Epithelial cell of prostate (primary cell): ENCODE data around the gene BATF3.
"Not testable (repeated sequence)": the region's sequence is repeated elsewhere in the genome, so short reads cannot be mapped to it uniquely, and the experiment has no call there.

Source experiments
- DNase-seq: peaks from one replicate; pipeline ENCODE4 v3.0.0-alpha.2; 2011; ENCODE audit warnings: low read depth, low spot score
- H3K27ac ChIP-seq: fragments of 450-650 bp; 2 replicates; pipeline ENCODE4 v1.5.1; 2017; ENCODE audit warnings: mild to moderate bottlenecking

The BATF3 gene

DNA sequence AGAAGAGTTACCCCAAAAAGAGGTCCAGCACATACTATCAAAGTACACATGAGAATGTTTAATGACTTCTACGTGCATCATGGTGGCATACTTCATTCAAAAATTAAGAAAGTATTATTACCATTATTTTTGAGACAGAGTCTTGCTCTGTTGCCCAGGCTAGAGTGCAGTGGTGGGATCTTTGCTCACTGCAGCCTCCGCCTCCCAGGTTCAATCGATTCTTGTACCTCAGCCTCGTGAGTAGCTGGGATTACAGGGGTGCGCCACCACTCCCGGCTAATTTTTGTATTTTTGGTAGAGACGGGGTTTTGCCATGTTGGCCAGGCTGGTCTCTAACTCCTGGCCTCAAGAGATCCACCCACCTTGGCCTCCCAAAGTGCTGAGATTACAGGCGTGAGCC, 12.3 kb upstream of the BATF3 start:
- DNase-seq, H3K27ac ChIP-seq: not testable (repeated sequence)

GRCh38 chr1:212710566-212710965, 10.9 kb upstream of the BATF3 start:
- H3K27ac ChIP-seq, result no peak overlapping the region
- no peak for DNase-seq

DNA sequence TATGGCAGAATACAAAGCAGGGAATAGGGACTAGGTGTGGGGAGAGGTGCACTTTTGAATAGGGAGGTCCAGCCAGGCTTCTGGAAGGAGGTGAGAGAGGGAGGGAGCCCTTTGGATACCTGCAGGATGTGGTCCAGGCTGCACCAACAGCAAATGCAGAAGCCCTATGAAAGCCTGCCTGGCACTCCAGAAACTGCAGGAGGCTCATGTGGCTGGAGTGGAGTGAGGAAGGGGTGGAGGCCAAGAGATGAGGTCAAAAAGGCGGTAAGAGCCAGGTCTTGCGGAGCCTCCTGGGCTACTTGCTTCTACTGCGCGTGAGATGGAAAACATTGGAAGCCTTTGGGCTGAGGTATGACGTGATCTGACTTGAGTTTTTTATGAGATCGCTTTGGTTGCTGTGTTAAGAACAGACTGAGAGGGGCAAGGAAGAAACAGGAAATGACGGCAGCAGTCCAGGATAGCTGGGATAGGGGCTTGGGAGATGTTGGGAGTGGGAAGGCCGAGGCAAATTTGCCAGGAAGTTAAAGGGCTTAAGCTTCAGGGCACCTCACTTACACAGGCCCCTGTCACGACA, 4.4 kb upstream of the BATF3 start:
- no peak for DNase-seq
- no peak overlapping the region for H3K27ac ChIP-seq

DNA sequence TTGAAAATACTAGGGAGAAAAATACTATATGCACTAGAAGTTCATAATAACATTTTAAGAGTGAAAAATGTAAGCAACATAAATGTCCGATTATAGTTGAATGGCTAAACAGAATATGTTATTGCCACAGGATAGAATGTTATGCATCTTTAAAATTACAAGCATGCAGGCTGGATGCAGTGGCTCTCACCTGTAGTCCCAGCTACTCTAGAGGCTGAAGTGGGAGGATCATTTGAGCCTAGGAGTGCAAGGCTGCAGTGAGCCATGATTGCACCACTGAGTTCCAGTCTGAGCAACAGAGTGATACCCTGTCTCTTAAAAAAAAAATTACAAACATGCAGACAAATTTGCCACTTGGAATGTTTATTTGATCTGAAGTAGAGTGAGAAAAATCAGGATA, 3.0 kb upstream of the BATF3 start:
- no peak for DNase-seq
- no peak overlapping the region for H3K27ac ChIP-seq

DNA sequence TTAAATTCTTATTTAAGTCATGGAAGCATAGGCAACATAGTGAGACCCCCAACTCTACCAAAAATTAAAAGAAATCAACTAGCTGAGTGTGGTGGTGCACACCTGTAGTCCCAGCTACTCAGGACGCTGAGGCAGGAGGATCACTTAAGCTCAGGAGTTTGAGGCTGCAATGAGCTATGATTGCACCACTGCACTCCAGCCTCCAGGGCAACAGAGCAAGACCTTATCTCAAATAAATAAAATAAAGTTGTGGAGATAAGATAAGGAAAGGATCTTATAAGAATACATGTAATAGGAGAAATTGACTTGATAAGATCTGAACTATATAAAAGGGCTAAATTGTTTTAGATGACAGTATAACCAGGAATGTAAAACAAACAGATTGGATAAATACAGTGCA, 2.3 kb upstream of the BATF3 start:
- no peak for DNase-seq

GRCh38 chr1:212700892-212701819, 1.5 kb upstream of the BATF3 start:
- no peak overlapping the region for H3K27ac ChIP-seq
- no peak for DNase-seq

More for the DNA sequence above, 2.3 kb upstream of the BATF3 start:
- H3K27ac ChIP-seq, result no peak overlapping the region

DNA sequence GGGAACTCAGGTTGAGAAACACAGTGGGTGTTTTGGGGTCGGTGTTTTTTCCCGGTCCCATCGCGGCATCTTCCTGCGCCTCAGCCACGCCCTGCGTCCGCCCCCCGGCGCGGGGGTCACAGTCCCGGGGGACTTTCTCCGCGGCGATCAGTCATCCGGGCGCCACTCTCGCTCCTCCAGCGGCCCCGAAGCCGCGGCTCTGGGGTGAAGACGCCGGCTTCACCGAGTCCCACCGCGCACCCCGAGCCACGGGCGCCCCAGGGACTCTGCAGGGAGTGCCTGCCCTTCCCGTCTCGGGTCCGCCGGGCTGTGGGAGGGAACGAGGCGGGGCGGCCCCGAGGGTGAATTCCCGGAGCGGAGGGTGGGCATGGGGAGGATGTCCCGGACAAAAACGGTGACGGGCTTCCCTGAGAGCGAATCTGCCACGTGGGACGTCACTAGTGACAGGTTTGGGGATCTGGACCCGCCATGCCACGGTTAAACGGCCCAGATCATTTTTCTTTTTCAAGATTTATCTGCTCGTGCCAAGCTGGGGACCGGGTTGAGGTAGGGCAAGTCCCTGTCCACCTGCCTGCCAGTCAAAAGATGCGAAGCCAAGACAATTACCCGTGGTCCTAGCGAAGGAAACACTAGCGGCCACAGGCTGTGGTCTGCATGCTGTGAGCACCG, 717 bp upstream of the BATF3 start:
- no peak overlapping the region for H3K27ac ChIP-seq
- no peak for DNase-seq

- no peak for DNase-seq
- H3K27ac ChIP-seq, result no peak overlapping the region
These were observed 476 bp downstream of the BATF3 start for GRCh38 chr1:212699104-212699624.

DNA sequence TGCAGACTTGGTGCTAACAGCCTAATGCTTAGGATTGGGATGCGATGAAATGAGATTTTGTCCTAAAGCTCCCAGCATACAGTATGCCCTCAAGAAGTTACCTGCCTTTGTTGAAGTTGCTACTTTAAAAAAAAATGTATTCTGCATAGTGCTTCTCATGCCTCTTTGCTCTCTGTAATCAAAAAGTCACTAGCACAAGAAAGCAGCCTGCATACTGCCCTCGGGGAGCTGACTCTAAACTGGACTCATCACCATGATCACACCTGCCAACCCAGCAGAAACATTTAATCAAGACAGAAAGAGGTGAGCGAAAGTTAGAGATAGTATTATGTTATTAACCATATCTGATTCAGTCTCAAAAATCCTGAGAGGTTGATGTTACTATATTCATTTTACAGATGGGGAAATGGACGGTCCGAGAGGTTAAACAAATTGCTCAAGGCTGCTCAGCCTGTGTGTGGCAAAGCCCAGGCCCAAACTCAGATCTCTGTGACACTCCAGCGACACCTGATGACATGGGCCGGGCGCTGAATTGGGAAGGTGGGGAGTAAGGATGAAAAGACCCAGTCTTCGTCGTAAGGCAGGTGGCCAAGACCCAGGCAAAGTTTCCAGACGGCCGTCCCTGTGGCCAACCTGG, 1.1 kb downstream of the BATF3 start:
- DNase-seq, result no peak
- no peak overlapping the region for H3K27ac ChIP-seq

DNA sequence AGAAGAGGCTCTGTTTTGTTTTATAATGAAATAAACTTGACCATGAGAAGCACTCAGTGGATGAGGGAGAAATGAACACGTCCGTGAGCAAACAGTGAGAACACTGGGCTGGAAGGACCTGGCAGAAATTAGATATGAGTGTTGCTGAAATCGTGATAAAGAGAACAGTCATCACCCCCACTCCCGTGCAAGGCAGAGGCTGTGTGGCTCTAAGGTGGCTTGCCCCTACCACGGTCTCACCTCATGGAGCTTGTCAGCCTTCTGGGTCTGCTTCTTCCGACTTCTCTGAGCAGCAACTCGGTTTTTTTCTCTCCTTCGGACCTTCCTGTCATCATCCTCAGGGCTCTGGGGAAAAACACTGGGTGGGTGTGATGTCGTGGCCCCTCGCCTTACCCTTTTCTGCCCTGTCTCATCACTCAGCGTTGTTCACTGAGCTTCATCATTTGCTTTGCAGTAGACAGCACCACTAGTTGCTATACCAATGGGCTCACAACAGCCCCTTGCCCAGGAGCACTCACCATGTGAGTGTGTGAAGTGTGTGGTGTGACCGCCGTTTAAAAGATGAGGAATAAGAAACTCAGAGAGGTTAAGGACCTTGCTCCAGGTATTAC, 2.8 kb downstream of the BATF3 start:
- no peak overlapping the region for H3K27ac ChIP-seq
- DNase-seq, result no peak

DNA sequence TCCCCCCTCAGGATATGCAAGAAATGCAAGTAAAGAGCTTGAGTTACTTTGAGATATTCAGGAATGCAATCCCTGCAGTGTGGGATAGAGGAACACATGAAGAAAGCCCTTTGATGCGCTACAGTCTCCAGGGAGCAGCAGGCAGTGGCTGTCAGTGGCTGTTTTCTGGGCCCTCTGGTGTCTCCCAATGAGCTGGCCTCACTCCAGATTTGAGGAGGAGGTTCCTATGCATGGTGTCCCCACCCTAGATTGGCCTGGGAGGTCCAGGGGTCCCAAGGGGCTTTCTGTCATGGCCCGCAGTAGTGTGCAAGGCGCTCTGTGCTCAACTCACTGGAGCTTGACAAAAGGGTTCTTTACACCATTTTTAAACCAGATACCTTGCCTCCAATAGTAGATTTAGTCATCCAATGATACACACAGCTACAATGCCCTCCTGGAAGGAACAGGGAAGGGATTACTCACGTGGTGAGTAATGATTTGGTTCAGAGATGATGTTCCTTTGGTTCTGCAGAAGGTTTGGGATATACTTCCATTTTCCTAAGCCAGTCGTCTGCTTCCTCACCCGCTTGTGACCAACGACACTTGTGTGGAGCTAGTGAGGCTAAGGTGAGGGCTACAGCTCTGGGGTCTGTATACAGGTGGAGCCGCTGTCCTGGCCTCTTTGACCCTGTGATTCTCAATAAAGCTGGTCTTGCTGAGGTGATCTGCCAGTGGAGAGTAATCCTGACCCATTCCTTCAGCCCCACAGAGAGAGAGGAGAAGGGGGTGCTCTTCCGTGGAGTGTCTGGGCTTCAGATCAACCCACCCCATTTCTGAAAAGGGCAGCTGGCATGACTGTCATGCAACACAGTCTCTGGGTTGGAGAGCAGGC, 6.6 kb downstream of the BATF3 start:
- H3K27ac ChIP-seq, result no peak overlapping the region
- DNase-seq, result peak; percentile 20

- H3K27ac ChIP-seq, result no peak overlapping the region
- no peak for DNase-seq
These were observed 8.0 kb downstream of the BATF3 start for GRCh38 chr1:212691561-212692071.

DNA sequence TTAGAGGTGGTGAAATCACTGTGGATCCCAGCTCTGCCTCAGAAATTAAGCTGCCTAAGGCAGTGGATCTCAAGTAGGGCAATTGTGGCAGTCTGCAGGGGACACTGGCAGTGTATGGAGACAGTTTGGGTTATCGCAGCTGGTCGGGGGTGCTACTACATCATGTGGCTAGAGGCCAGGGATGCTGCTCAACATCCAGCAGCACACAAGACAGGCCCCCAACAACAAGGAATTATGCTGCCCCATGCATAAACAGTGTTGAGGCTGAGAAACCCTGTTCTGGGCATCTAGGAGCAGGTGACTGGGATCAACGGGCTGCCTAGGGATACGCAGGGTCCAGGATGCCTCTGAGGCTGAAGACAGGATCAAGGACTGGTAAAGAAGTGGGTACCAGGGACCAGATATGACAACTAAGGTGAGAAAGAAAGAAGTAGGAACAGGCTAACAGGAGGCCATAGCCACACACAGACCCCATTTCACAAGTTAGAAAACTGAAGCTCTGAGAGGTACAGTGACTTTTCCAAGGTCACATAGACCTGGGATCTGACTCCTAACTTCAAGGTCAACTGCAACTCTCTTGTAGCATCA, 8.7 kb downstream of the BATF3 start:
- H3K27ac ChIP-seq, result no peak overlapping the region
- DNase-seq, result no peak

GRCh38 chr1:212689758-212690529, 9.7 kb downstream of the BATF3 start:
- no peak overlapping the region for H3K27ac ChIP-seq
- no peak for DNase-seq

DNA sequence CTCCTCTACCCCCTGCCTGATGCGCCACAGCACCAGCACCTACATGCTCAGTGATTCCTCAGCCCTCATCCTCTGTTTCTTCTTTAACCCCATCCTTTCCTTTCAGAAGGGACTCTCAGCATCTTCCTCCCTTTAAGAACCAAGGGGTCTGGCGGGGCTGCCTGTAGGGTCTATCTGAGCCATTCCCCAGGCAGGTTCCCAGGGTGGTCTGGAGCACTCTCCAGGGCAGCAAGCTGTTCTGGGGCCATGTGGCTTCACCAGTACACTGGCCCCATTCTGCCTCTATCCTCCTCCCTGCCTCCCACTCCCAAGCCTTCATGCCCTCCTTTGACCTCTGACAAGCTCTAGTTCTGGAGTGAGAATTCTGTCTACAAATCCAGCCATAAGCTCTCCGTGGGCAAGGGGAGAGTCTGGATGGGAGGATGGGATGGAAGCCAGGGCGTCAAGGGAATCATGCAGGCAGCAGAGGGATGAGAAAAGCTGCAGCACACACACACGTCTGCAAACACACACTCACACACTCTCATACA, 10.4 kb downstream of the BATF3 start:
- no peak for DNase-seq
- no peak overlapping the region for H3K27ac ChIP-seq

GRCh38 chr1:212688341-212689047, 11.1 kb downstream of the BATF3 start:
- DNase-seq, result no peak
- H3K27ac ChIP-seq, result no peak overlapping the region

DNA sequence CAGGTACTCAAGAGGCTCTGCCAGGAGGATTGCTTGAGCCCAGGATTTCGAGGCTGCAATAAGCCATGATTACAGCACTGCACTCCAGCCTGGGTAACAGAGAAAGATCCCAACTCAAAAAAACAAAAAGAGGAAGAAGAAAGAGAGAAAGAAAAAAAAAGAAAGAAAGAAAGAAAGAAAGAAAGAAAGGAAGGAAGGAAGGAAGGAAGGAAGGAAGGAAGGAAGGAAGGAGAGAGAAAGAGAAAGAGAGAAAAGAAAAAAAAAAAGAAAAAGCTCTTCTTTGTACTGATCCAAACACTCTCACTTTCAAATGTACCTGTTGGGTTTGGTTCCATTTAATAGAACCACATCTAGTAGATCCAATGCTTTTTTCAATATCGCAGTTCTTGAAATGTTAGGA, 11.8 kb downstream of the BATF3 start:
- H3K27ac ChIP-seq, result no peak overlapping the region
- DNase-seq, result no peak
